BJ (cell line): ENCODE results near the gene TEX2. TPM values are rescaled to one million over a fixed set of nuclear protein-coding genes. Genes with fewer than 3 reads are reported as not detected.
A peak's percentile ranks its signal among the peaks of the same experiment; 100 is the strongest.

ENCODE experiments used
- CTCF ChIA-PET: fragments of 350-600 bp; formaldehyde crosslinking; extraction: SDS; loops from one replicate; lab custom pipeline; 2021; ENCODE audit warnings: antibody characterized with exemption, inconsistent platforms; lab: Yijun Ruan, JAX
- POLR2A ChIA-PET: fragments of 300-600 bp; sonication (Branson Sonifier 250); formaldehyde crosslinking; extraction: SDS; loops from one replicate; lab custom pipeline; 2021; ENCODE audit warnings: antibody characterized with exemption; lab: Charles Lee
- DNase-seq: peaks from one replicate; pipeline ENCODE4 v3.0.0-alpha.2; 2011; ENCODE audit warnings: low read depth
- H3K27me3 ChIP-seq: 2 replicates; pipeline ENCODE4 v1.6.0; 2011; ENCODE audit warnings: low read length; ENCODE audit not compliant: control insufficient read depth, insufficient read depth
- H3K36me3 ChIP-seq: 2 replicates; pipeline ENCODE4 v1.5.1; 2011; ENCODE audit warnings: low read length; ENCODE audit not compliant: control insufficient read depth, insufficient read depth
- H3K4me3 ChIP-seq: 2 replicates; pipeline ENCODE4 v1.5.1; 2011; ENCODE audit warnings: low read depth, mild to moderate bottlenecking, control low read depth, low read length
- polyA plus RNA-seq: library from polyadenylated mRNA; depleted of rRNA; stranded (reverse); fragments of >200 nt; gene quantifications from 2 replicates; pipeline ENCODE4 v1.2.3, GENCODE V29; 2011
- TF ChIP-seq, protein P1 (sequence below): IDR thresholded peaks from 2 replicates; pipeline ENCODE4 v1.5.1; 2011; ENCODE audit warnings: low read depth, mild to moderate bottlenecking, control low read depth, inconsistent platforms, low read length, moderate library complexity; ENCODE audit not compliant: insufficient read depth

The TEX2 gene
- polyA plus RNA-seq, 1 experiment, result 35.0 TPM

- ChIA-PET CTCF (interaction anchor here (1.0 to 1.3 kb wide), 6 partner anchors 9 to 56 kb away, joined by 3 to 5 read pairs (median 4); no protein-coding TSS in a partner anchor), POLR2A (no interaction called here)
- TF ChIP-seq, protein P1, sequence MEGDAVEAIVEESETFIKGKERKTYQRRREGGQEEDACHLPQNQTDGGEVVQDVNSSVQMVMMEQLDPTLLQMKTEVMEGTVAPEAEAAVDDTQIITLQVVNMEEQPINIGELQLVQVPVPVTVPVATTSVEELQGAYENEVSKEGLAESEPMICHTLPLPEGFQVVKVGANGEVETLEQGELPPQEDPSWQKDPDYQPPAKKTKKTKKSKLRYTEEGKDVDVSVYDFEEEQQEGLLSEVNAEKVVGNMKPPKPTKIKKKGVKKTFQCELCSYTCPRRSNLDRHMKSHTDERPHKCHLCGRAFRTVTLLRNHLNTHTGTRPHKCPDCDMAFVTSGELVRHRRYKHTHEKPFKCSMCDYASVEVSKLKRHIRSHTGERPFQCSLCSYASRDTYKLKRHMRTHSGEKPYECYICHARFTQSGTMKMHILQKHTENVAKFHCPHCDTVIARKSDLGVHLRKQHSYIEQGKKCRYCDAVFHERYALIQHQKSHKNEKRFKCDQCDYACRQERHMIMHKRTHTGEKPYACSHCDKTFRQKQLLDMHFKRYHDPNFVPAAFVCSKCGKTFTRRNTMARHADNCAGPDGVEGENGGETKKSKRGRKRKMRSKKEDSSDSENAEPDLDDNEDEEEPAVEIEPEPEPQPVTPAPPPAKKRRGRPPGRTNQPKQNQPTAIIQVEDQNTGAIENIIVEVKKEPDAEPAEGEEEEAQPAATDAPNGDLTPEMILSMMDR, result peak; percentile 19
- Histone ChIP-seq H3K36me3 (no peaks in the 10 kb centered on the region), H3K27me3 (no peaks in the 10 kb centered on the region), H3K4me3 (no peak overlapping the region)
- DNase-seq, result no peak
Observed at GRCh38 chr17:64236827-64237403, 26.1 kb downstream of the TEX2 start.

GRCh38 chr17:64234961-64235360 lies 28.1 kb downstream of the TEX2 start:
- TF ChIP-seq, protein P1, result no peak
- no peak for DNase-seq
- POLR2A ChIA-PET, result no interaction called here
- Histone ChIP-seq H3K4me3 (no peak overlapping the region), H3K27me3 (no peaks in the 10 kb centered on the region), H3K36me3 (no peaks in the 10 kb centered on the region)
- CTCF ChIA-PET, result interaction anchor here (1.0 to 1.3 kb wide), 3 partner anchors 9 to 86 kb away, joined by 3 read pairs; no protein-coding TSS in a partner anchor

DNA sequence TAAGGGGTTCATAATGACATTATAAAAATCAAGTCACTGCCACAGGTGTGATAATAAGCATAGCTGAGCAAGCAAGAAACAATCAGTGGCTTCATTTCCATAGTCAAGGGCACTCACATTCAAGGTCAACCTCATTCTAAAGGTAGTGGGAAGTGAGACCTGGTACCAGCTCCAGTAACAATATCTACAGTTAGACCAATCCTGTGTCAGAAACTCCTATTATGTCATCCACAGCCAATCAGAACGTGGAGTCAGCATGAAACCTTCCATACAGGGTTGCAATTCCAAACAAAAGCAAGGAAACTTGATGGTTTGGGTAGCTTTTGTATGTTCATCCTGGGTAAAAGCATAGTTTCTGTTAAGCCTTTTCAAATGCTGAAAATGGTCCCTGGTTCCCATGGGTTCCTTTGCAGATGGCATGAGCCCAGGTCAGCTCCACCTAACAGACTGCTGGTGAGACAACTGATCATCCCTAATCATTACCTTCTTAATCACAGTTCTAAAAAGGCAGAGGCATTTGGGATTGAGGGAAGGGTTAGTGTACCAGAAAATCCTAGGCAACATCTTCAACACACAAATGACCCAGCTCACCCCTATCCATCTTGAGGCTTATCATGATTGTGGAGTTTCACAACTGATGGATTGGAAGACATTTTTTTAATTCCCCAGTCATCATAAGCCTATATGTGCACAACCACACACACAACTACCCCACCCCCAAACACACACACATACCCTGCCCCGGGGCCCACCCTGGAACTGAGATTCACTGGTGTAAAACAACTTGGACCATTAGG lies 30.4 kb downstream of the TEX2 start:
- Histone ChIP-seq H3K27me3 (no peaks in the 10 kb centered on the region), H3K36me3 (no peaks in the 10 kb centered on the region), H3K4me3 (no peak overlapping the region)
- DNase-seq, result no peak
- CTCF ChIA-PET, result interaction anchor here (1.1 to 2.6 kb wide), 6 partner anchors 10 to 204 kb away, joined by 3 to 11 read pairs (median 3); no protein-coding TSS in a partner anchor
- POLR2A ChIA-PET, result no interaction called here
- TF ChIP-seq, protein P1, result no peak

GRCh38 chr17:64231567-64232141 lies 31.4 kb downstream of the TEX2 start:
- Histone ChIP-seq H3K27me3 (no peaks in the 10 kb centered on the region), H3K36me3 (no peaks in the 10 kb centered on the region), H3K4me3 (no peak overlapping the region)
- TF ChIP-seq, protein P1, result no peak
- ChIA-PET CTCF (interaction anchor here (1.1 to 2.6 kb wide), 8 partner anchors 11 to 203 kb away, joined by 3 to 11 read pairs (median 3); no protein-coding TSS in a partner anchor), POLR2A (no interaction called here)
- DNase-seq, result no peak
